Measurements from ENCODE around the gene HMOX2. TPM values are rescaled to one million over a fixed set of nuclear protein-coding genes. Genes with fewer than 3 reads are reported as not detected.

Gene HMOX2
- total and polyA plus RNA-seq, 2 donors from 2014 or later: 56.4 to 116 TPM

DNA sequence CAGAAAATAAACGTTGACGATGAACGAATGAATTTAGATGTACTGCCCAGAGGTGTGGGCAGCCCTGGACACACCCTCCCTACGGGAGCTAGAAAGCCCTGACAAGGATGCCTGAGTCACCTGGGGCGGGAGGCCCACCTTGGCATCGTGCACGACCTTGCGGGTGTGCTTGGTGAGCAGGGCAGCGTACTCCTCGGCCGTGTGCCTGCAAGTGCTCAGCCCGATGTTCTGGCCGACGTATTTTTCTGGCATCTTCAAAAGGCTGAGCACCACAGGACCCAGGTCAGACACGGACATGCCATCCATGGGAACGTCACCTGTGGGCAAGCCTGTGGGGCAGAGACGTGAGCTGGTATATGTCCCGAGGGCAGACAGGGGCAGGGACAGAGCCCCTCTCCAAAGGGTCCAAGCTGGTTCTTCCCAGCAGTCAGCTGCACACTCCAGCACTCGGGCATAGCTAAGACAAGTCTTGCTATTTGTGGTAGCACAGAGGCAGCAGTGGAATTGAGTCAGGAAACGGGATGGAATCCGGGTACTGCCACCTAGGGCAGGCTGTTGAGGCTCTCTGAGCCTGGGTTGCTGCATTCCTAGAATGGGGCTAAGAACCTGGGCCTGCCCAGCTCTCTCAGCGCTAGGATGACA is 12.6 kb upstream of the HMOX2 start:
- H3K36me3 ChIP-seq (ENCODE audit: control insufficient read depth in 2 of 3, insufficient read depth in 3 of 3, low read length in 3 of 3): peaks cover 0 to 17% (median 11%) of the 10 kb centered on the region in 3 donors
- TF ChIP-seq, protein P1, sequence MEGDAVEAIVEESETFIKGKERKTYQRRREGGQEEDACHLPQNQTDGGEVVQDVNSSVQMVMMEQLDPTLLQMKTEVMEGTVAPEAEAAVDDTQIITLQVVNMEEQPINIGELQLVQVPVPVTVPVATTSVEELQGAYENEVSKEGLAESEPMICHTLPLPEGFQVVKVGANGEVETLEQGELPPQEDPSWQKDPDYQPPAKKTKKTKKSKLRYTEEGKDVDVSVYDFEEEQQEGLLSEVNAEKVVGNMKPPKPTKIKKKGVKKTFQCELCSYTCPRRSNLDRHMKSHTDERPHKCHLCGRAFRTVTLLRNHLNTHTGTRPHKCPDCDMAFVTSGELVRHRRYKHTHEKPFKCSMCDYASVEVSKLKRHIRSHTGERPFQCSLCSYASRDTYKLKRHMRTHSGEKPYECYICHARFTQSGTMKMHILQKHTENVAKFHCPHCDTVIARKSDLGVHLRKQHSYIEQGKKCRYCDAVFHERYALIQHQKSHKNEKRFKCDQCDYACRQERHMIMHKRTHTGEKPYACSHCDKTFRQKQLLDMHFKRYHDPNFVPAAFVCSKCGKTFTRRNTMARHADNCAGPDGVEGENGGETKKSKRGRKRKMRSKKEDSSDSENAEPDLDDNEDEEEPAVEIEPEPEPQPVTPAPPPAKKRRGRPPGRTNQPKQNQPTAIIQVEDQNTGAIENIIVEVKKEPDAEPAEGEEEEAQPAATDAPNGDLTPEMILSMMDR (IDR thresholded peaks at IDR 0.05; ENCODE audit: borderline replicate concordance, extremely low read depth, insufficient read depth): no peak
- H3K4me1 ChIP-seq (ENCODE audit: control insufficient read depth in 2 of 3, insufficient read depth in 2 of 3, low read depth in 1 of 3, low read length in 3 of 3): no peaks in the 10 kb centered on the region
- DNase-seq (no peak), FAIRE-seq (no peak)
- no peaks in the 10 kb centered on the region for H3K9me3 ChIP-seq (ENCODE audit: control insufficient read depth in 2 of 3, insufficient read depth in 1 of 3, low read length in 3 of 3)
- H3K27ac ChIP-seq (ENCODE audit: low read depth in 2 of 2, low read length in 2 of 2): no peak overlapping the region
- no peaks in the 10 kb centered on the region for H3K27me3 ChIP-seq (ENCODE audit: control insufficient read depth, insufficient read depth, low read length)
- no peak overlapping the region for H3K9ac ChIP-seq (ENCODE audit: low read length in 3 of 3)
- no peak overlapping the region for H3K4me3 ChIP-seq (ENCODE audit: low read length in 3 of 3)
- intact Hi-C loops (cut with DNase I): no loop called here

DNA sequence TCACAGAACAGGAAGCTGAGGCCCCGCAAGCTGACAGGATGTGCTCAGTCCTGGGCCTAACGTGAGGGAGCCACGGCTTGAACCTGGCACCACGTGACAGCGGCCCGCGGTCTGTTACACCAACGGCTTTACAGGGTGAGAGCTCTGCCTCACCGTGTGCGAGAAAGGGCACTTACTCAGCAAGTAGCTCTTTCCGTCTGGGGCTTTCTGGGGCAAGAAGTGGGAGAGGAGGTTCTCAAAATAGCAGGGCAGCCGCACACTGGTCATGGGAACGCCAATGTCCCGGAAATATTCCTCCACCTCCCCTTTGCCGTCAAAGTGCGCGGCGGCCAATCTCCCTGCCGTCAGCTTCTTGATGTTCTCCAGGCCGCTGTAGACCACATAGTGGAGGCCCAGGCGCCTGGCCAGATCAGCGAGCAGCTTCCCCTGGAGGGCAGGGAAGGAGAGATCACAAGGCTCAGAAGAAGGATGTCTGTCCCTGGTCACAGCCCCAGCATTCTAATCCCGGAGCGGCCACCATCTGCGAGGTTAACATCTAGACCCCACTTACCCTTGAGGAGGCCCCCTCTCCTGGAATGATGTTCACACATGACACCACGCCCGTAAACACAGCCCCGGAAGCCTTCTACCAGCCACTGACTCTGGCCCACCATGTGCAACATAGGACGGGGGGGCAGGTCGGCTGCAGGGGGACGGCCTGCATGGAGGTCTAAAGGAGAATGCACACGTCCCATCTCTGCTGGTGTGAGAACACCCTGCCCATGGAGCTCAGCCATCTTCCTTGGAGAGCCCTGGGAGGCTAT is 10.0 kb upstream of the HMOX2 start:
- Histone ChIP-seq H3K9ac (ENCODE audit: low read length in 3 of 3) (no peak overlapping the region), H3K9me3 (ENCODE audit: control insufficient read depth in 2 of 3, insufficient read depth in 1 of 3, low read length in 3 of 3) (no peaks in the 10 kb centered on the region), H3K27me3 (ENCODE audit: control insufficient read depth, insufficient read depth, low read length) (no peaks in the 10 kb centered on the region), H3K4me1 (ENCODE audit: control insufficient read depth in 2 of 3, insufficient read depth in 2 of 3, low read depth in 1 of 3, low read length in 3 of 3) (no peaks in the 10 kb centered on the region), H3K36me3 (ENCODE audit: control insufficient read depth in 2 of 3, insufficient read depth in 3 of 3, low read length in 3 of 3) (peaks cover 2 to 16% (median 8%) of the 10 kb centered on the region in 3 donors), H3K4me3 (ENCODE audit: low read length in 3 of 3) (no peak overlapping the region), H3K27ac (ENCODE audit: low read depth in 2 of 2, low read length in 2 of 2) (no peak overlapping the region)
- FAIRE-seq: no peak
- TF ChIP-seq, protein P1 (IDR thresholded peaks at IDR 0.05; ENCODE audit: borderline replicate concordance, extremely low read depth, insufficient read depth): no peak
- intact Hi-C loops (cut with DNase I): no loop called here
- DNase-seq: no peak

DNA sequence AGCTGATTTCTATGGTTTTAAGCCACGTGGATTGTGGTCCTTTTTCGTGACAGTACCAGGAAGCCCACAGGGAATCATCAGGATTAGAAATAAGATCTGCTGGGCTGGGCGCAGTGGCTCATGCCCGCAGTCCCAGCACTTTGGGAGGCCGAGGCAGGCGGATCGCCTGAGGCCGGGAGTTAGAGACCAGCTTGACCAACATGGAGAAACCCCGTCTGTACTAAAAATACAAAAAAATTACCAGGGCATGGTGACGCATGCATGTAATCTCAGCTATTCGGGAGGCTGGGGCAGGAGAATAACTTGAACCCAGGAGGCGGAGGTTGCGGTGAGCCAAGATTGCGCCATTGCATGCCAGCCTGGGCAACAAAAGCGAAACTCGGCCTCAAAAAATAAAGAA is 8.3 kb upstream of the HMOX2 start:
- peaks cover 2 to 16% (median 8%) of the 10 kb centered on the region in 3 donors for H3K36me3 ChIP-seq (ENCODE audit: control insufficient read depth in 2 of 3, insufficient read depth in 3 of 3, low read length in 3 of 3)
- intact Hi-C loops (cut with DNase I): no loop called here
- TF ChIP-seq, protein P1 (IDR thresholded peaks at IDR 0.05; ENCODE audit: borderline replicate concordance, extremely low read depth, insufficient read depth): no peak
- H3K9ac ChIP-seq (ENCODE audit: low read length in 3 of 3): no peak overlapping the region
- H3K27ac ChIP-seq (ENCODE audit: low read depth in 2 of 2, low read length in 2 of 2): no peak overlapping the region
- FAIRE-seq: no peak
- H3K4me1 ChIP-seq (ENCODE audit: control insufficient read depth in 2 of 3, insufficient read depth in 2 of 3, low read depth in 1 of 3, low read length in 3 of 3): no peaks in the 10 kb centered on the region
- no peaks in the 10 kb centered on the region for H3K9me3 ChIP-seq (ENCODE audit: control insufficient read depth in 2 of 3, insufficient read depth in 1 of 3, low read length in 3 of 3)
- H3K4me3 ChIP-seq (ENCODE audit: low read length in 3 of 3): no peak overlapping the region
- no peaks in the 10 kb centered on the region for H3K27me3 ChIP-seq (ENCODE audit: control insufficient read depth, insufficient read depth, low read length)
- no peak for DNase-seq

Data from kidney (tissue), 14 donors.